Medulla oblongata (tissue), 1 donor: ENCODE measurements around the gene PIK3CA.

Experiments
- DNase-seq: peaks from one replicate; pipeline ENCODE4 v3.0.0-alpha.2; 2015; ENCODE audit errors: extremely low spot score

PIK3CA gene

DNA sequence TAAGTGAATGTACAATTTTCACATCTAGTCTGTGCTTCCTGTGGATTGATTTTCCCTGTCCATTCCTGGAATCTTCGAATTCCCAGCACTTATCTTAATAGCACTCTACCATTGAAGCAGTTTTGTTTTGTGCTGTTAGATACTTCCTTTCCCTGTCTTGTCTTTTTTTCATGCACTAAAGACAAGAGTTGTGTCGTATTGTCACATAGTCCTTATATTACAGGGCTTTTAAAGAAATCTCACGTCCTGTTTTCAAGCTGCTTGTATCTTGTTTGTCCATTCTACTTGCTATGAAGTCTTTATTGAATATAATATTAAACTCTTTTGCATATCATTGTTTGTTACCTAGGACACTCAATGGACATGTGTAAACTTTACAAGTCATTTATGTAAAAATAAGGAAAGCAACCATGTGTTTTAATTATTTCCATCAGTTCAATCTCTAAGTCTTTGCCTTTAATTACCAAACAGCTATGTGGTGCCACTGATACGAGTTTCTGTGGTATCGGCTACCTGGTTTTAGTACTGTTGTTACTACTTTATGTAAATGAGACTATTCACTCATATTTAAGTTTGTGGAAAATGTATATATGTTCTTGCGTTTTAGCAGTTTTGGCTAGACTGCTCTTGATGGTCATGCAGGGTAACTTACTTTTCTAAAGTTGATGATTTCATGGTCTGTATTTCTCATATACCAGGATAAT is 10.3 kb downstream of the PIK3CA start:
- DNase-seq, result no peak

GRCh38 chr3:179163503-179163902 is 15.3 kb downstream of the PIK3CA start:
- DNase-seq, result no peak

DNA sequence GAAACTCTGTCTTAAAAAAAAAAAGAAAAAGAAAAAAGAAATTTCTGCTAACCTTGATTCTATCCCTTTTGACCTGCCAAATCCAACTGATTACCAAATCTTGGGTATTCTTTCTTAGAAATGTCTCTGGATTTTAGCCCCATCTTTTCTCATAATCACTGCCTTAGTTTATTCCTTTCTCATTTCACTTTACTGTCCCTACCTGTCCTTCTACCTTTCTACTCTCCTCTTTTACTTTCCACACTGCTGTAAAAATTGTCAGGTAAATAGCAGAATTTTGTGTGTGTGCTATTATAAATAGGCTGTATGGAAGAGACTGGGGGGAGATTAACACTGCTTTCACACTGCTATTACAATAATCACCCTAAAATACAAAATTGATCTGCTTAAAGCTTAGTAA is 16.7 kb downstream of the PIK3CA start:
- DNase-seq, result no peak

DNA sequence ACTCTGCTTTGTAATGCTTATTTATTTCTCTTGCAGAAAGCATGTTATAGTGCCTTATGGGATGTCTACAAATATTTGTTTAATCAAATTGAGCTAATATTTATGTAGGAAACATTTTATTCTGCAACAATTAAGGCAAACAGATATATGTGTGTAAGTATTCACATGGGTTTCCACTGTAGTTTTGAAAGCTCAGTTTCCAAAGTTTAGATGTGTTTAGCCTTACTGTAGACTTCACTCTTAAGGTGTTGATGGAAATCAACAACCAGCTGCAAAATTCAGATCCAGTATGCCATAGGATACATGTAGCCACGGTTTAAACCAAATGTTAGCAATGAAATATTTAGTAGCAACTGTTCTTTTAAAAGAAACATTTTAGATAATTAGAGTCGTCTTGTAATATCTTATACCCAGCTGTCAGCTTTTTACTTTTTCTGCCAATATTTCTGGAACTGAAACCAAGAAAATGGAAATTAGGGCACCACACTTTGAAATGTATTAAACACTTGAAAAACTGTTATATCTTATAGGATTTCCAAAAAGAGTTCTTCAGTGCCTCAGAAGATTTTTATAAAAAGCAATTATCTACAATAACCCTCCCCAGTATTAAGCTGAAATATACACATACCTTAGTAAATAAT is 18.5 kb downstream of the PIK3CA start:
- DNase-seq, result no peak

- DNase-seq, result no peak
Observed at GRCh38 chr3:179168918-179169317, 20.8 kb downstream of the PIK3CA start.

DNA sequence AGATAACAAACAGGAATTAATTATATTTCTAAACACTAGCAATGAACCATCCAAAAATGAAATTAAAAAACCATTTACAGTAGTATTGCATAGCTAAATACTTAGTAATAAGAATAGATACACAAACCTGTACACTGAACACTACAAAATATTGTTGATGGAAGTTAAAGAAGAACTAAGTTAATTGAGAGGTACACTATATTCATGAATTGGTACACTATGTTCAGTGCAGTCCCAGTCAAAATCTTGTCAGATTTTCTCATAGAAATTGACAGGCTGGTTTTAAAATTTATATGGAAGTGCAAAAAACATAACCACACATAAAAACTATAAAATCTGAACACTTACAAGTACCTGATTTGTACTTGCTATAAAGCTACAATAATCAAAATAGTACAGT is 24.4 kb downstream of the PIK3CA start:
- no peak for DNase-seq

DNA sequence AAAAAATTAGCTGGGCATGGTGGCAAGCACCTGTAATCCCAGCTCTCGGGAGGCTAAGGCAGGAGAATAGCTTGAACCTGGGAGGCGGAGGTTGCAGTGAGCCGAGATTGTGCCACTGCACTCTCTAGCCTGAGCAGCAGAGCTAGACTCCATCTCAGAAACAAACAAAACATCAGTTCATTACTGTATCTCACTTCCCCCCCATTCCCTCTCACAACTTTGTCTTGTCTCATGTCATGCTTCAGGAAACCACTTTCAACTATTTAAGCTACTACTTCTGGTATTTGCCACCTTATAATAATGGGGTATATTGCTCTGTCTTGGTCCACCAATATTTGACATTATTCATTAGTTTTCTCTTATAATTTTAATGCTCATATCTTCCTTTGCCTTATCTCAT is 26.2 kb downstream of the PIK3CA start:
- DNase-seq, result no peak

GRCh38 chr3:179174898-179175297 is 26.7 kb downstream of the PIK3CA start:
- no peak for DNase-seq

- no peak for DNase-seq
Observed at GRCh38 chr3:179175358-179175757, 27.2 kb downstream of the PIK3CA start.

DNA sequence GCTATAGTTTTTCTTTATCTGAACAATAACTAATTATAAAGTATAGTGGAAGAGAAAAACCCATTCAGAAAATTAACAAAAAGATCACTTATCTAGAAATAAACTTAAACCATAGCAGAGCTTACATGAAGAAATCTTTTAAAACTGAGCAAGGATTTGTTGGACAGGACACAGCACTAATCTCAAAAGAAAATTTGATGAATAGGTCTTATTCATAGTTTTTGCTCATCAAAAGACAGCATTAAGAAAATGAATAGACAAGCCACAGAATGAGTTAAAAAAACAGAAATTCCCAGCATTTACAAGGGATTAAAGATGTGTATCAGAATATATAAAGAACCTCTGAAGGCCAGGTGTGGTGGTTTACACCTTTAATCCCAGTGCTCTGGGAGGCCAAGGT is 29.5 kb downstream of the PIK3CA start:
- DNase-seq, result no peak

DNA sequence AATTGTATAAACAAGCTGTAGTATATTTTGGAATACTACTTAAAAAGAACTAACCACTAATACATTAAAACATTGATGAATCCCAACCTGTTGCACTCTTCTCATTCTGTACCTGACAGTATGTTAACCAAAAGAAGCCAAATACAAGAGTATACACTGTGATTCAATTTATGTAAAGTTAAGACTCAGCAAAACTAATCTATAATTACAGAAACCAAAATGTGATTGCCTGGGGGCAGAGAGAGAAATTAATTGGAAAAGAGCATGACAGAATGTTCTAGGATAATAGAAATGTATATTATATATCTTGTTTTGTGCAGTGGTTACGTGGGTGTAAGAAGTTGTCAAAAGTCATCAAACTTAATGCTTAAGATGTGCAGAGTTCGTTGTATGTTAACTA is 31.1 kb downstream of the PIK3CA start:
- no peak for DNase-seq

GRCh38 chr3:179179979-179180759 is 32.0 kb downstream of the PIK3CA start:
- DNase-seq, result no peak

DNA sequence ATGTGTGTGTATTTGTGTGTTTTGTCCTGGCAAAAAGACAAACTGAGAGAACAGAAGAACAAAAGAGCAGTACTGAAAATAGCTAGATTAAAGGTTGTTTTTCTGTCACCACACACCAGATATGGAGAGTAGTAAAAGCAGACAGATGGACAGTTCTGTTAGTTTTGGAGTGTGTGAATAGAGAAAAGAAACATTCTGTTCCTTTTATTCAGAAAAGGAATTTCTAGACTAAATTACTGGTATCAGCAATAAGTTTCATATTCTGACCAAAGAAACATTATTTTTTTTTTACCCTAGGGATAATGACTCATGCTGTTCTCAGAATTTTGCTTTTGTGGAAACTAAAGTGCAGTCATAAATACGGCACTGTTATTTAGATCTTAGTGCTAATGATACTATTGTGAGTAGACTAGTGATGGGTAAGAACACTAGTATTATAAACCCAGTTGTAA is 32.9 kb downstream of the PIK3CA start:
- DNase-seq, result no peak

GRCh38 chr3:179181993-179182551 is 33.9 kb downstream of the PIK3CA start:
- DNase-seq, result no peak

GRCh38 chr3:179182902-179183301 is 34.7 kb downstream of the PIK3CA start:
- no peak for DNase-seq

- DNase-seq, result no peak
Observed at GRCh38 chr3:179184826-179185225, 36.7 kb downstream of the PIK3CA start.

GRCh38 chr3:179186426-179186825 is 38.3 kb downstream of the PIK3CA start:
- DNase-seq, result no peak

DNA sequence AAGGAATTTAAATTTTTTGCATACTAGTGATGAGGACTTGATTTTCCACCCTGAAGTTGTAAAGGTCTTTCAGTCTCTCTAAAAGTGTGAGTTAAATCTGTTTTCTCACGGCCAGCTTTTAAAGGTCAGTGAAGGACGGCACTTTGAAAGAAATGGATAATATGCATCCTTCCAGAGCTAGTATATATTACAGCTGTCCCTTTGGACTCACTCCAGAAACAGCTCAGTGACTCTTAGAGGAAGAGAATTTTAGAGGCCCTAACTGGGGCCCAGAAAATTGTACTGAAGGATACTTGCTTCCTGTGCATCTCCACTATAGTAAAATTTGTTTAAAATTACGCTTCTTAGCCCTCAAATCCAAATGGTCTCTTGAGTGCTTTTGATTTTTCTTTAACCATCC is 41.6 kb downstream of the PIK3CA start:
- DNase-seq, result no peak

- DNase-seq, result no peak
Observed at GRCh38 chr3:179190581-179190980, 42.4 kb downstream of the PIK3CA start.

DNA sequence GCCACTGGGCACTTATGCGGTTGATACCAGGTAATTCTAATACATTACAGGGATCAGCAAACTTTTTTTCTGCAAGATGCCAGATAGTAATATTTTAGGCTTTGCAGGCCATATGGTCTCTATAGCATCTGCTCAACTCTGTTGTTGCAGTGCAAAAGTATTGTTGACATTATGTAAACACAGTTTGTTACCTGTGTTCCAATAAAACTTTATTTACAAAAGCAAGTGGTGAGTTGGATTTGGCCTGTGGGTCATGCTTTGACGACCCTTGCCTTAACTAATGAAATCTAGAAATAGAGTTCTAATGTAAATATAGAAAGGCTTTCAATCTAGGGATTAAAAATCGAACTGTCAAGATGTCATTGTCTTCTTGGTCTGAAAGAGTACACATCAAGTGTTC is 44.4 kb downstream of the PIK3CA start:
- DNase-seq, result no peak

GRCh38 chr3:179194931-179195330 is 46.8 kb downstream of the PIK3CA start:
- DNase-seq, result no peak

GRCh38 chr3:179196098-179196497 is 47.9 kb downstream of the PIK3CA start:
- DNase-seq, result no peak

DNA sequence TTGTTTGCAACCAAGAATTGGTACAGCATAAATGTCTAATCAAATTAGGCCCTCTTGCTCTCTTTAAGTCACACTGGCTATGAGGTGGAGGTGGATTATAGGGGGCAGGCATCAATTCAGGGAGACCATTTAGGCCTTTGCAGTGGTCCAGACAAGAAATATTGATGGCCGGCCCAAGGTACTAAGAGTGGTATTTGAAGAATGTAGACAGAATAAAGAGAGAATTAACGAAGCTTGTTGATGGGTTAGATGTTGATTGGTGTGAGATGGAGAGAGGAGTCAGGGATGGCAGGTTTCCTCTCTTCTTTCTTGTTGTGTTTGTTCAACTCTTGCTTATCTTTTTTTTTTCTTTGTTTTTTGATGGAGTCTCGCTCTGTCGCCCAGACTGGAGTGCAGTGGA is 48.5 kb downstream of the PIK3CA start:
- DNase-seq, result no peak
